ENCODE data around the gene HECTD4.

The HECTD4 gene

GRCh38 chr12:112321245-112321644 lies 61.0 kb downstream of the HECTD4 start:
- DNase-seq (ENCODE audit: low spot score): no peak

DNA sequence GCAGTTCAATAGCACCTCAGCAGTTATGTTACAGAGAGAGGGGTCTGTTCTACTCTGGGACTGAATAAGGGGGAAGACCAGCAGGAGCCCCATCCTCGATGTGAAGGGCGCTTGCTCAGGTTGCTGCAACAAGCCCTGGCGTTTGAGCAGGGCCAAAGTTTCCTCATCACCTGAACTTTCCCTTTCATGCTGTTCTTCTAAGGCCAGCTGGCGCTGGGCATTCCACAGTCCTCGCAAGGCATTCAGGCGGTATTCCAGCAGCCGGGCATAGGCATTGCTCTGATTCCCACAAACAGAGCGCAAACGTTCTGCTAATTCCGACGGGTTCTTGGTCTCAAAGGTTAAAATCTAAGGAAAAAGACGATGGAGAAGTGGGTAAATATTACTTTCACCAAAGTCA lies 62.8 kb downstream of the HECTD4 start:
- DNase-seq (ENCODE audit: low spot score): no peak

DNA sequence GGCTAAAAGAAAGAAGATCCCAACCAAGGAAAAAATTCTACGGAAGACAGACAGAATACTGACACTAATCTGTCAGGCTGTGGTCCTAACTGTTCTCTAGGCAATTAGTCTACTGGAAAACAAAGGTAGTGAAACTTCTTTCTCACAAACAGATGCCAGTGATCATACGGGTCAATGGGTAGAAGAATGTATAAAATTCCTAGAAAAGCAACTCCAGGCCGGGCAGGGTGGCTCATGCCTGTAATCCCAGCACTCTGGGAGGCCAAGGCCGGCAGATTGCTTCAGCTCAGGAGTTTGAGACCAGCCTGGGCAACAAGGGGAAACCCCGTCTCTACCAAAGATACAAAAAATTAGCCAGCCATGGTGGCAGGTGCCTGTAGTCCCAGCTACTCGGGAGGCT lies 64.8 kb downstream of the HECTD4 start:
- no peak for DNase-seq (ENCODE audit: low spot score)

GRCh38 chr12:112314981-112315380 lies 67.2 kb downstream of the HECTD4 start:
- DNase-seq (ENCODE audit: low spot score): no peak

- DNase-seq (ENCODE audit: low spot score): peak; percentile 11
Observed at GRCh38 chr12:112309797-112310196, 72.4 kb downstream of the HECTD4 start.

DNA sequence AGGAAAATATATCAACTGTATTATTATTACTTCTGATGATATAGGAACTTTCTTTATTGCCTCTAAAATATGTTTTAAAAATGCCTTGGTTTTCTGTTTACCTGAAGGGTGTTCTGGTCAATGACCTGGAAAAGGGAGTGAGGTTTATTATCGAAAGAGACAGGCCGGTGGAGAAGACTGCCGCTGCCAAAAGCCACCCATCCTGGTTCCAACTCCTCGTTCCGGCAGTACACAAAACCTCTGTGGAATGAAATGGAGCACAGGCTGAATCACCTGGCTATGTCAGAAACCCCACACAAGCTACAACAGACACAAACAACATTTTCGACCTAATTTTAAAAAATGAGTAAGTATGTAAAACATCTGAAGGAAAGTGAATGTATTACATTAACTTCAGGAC lies 73.6 kb downstream of the HECTD4 start:
- no peak for DNase-seq (ENCODE audit: low spot score)

- no peak for DNase-seq (ENCODE audit: low spot score)
Observed at GRCh38 chr12:112308161-112308560, 74.1 kb downstream of the HECTD4 start.

GRCh38 chr12:112307317-112308011 lies 74.8 kb downstream of the HECTD4 start:
- no peak for DNase-seq (ENCODE audit: low spot score)

- no peak for DNase-seq (ENCODE audit: low spot score)
Observed at GRCh38 chr12:112305951-112306350, 76.3 kb downstream of the HECTD4 start.

GRCh38 chr12:112304436-112304835 lies 77.8 kb downstream of the HECTD4 start:
- DNase-seq (ENCODE audit: low spot score): no peak

DNA sequence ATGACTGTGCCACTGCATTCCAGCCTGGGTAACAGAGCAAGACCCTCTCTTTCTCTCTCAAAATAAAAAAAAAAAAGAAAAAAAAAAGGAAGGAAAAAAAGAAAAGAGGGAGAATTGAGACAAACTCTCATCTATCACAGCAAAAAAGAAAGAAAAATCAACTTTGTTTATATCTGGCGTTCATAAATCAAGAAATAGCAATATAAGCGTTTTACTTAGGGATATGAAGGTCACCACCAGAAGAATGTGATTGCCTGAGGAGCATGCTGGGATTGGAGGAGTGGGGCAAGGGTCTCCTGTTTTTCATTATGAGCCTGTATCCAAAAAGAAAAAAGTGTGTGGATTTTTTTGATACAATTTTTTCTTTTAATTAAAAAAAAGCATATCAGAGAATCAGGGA lies 78.4 kb downstream of the HECTD4 start:
- no peak for DNase-seq (ENCODE audit: low spot score)

DNA sequence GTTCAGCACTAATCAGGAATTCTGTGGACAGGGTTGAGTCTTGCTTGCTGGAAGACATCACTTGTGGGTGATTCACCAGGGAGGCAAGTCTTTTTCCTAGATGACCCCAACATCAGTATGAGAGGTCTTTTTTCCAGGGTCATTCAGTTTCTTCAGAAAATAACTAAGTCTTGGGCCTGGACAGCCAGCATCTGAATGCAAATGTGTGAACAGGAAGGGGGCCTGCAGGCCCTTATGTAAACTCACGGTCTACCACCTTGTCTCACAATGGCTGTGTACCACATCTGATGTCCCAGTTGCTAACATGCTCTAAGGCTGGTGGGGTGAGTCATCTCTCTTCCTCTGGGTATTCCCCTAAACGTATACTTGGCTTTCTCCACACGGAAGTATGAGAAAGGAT lies 79.2 kb downstream of the HECTD4 start:
- peak; percentile 49 for DNase-seq (ENCODE audit: low spot score)

- no peak for DNase-seq (ENCODE audit: low spot score)
Observed at GRCh38 chr12:112299704-112300103, 82.5 kb downstream of the HECTD4 start.

DNA sequence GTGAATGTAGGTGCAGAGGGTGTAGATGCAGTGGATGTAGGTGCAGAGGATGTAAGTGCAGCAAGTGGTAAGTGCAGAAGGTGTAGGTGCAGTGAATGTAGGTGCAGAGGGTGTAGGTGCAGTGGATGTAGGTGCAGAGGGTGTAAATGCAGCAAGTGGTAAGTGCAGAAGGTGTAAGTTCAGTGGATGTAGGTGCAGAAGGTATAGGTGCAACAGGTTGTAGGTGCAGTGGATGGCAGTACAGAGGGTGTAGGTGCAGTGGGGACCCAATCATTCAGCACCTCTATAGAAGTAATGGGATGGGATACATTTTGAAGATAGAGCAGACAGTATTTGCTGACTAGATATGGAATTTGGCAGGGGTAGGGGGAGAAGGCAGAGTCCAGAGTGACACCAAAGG lies 85.0 kb downstream of the HECTD4 start:
- no peak for DNase-seq (ENCODE audit: low spot score)

DNA sequence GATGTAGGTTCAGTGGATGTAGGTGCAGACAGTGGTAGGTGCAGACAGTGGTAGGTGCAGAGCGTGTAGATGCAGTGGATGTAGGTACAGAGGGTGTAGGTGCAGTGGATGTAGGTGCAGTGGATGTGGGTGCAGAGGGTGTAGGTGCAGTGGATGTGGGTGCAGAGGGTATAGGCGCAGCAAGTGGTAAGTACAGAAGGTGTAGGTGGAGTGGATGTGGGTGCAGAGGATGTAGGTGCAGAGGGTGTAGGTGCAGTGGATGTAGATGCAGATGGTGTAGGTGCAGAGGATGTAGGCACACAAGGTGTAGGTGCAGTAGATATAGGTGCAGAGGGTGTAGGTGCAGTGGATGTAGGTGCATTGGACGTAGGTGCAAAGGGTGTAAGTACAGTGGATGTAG lies 86.0 kb downstream of the HECTD4 start:
- no peak for DNase-seq (ENCODE audit: low spot score)

DNA sequence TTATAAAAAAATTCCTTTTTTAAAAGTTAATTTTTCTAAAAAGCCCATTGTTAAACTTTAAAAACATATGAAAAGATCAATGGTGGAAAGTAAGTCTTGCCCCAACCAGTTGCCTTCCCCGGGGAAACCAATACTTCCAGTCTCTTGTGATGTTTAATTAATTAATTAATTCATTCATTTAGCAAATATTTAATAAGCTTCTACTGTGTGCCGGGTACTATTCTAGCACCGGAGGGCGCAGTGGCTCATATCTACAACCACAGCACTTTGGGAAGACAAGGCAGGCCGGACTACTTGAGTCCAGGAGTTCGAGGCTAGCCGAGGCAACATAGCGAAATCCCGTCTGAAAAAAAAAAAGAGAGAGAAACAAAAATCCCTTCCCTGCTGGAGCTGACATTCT lies 87.4 kb downstream of the HECTD4 start:
- no peak for DNase-seq (ENCODE audit: low spot score)

DNA sequence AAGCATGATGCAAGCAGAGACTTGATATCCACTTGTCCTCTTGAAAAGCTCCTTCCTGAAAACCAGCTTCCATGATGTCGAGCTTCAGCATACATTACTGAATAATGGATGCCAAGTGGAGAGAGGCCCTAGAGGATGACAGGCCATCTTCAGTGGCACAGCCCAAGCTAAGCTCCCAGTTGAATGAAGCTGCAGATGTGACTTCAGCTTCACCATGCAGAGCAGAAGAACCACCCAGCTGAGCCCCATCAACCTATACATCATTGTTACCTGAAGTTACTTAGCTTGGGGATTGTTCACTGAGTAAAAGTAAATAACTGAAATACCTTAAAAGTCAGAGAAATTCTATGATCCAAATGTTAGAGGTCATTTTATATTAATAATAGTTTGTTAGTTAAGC lies 93.6 kb downstream of the HECTD4 start:
- DNase-seq (ENCODE audit: low spot score): no peak

DNA sequence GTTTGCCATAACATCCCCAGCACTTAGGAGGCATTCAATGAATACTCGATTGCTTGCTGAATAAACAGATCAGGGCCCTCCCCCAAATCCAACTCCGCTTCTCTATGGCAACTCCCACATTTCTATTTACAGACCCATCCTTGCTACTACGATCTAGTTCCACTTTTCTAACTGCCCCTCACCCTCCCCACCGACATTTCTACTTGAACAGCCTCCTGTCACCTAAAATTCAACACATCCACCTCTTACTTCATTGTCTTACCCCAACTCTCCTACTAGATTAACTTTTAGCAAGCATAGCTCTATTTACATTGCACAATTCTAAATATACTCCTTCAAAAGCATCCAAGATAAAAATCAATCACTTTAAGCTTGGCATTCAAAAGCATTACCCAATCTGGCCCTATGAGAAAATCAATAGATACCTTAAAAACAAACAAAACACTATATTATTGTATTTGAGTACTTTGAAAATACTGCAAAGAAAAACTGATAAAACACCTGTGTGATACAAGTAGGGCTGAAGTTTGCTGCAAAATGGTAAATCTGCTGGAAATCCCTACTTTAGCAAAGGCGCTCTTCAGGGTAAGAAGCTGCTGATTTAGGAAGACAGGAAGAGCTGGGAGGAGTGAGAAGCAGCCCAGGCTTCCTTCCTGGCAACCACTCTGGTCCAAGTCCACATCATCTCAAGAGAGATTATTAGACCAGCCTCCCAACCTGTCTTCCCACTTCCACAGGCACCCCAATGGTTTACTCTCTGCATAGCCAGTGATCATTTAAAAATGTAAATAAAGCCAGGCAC lies 96.4 kb downstream of the HECTD4 start:
- no peak for DNase-seq (ENCODE audit: low spot score)

DNA sequence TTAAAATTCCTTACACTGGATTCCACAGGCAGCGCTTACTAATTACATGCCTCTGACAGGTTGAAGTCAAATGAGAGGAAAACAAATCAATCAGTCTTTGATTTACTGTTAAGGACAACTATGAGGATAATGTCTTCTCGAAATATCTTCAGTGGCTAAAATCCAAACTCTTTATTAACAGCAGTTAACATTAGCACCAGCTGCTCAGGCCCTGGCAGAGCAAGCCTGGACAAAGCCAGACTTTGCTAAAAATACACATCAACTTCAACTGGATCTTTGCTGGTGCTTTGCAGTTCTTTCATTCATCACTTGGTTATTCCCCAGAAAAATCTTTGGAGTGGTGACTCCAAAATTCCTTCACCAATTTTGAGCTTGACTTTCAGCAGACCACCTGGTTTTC lies 98.7 kb downstream of the HECTD4 start:
- DNase-seq (ENCODE audit: low spot score): no peak

GRCh38 chr12:112282920-112283319 lies 99.3 kb downstream of the HECTD4 start:
- no peak for DNase-seq (ENCODE audit: low spot score)

- no peak for DNase-seq (ENCODE audit: low spot score)
Observed at GRCh38 chr12:112275836-112276235, 106.4 kb downstream of the HECTD4 start.

DNA sequence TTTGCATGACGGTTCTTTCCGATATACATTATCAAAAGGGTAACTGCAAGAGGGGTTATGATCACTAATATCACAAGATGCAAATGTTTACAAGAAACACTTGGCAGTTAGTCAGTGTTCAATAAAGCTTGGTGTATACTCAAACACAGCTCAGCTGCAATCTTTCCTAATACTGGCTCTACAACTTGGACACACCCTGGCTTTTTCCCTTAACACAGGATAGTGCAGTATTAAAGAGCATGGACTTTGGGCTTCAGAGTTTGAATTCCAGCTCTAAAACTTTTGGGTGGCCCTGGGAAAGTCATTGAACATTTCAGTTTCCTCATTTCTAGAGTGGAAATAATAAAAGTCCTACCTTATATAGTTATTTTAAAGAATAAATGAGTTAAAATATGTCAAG lies 107.0 kb downstream of the HECTD4 start:
- DNase-seq (ENCODE audit: low spot score): no peak

DNA sequence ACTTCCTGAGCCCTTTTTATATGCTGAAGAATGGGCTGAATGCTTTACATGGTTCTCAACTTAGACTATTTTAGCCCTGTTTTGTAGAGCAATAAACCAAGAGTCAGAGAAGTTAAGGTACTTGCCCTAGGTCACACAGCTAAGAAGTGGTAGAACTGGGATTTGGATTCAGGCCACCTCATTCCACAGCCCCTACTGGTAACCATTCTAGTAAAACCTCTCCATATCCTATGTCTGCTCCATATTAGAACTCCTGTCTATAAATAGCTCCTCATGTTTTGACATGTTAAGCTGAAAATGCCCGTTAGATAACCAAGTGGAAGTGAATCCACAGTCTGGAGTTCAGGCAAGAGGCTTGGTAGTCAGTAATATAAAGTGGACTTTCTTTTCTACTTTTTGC lies 111.6 kb downstream of the HECTD4 start:
- peak; percentile 6 for DNase-seq (ENCODE audit: low spot score)

GRCh38 chr12:112266473-112266872 lies 115.8 kb downstream of the HECTD4 start:
- DNase-seq (ENCODE audit: low spot score): no peak
